OCI-LY7 (cell line): Measurements from ENCODE around the gene TRRAP.

ENCODE experiments used
- CTCF ChIP-seq: fragments of 200-600 bp; sonication (generic); conservative IDR thresholded peaks from 2 replicates; pipeline ENCODE4 v1.5.1; 2014; ENCODE audit warnings: mild to moderate bottlenecking, antibody characterized with exemption, low read length, moderate library complexity, mixed read lengths
- EZH2phosphoT487 ChIP-seq: fragments of 200-600 bp; sonication (generic); IDR thresholded peaks from 2 replicates; pipeline ENCODE4 v1.6.1; 2018; ENCODE audit warnings: low read depth, borderline replicate concordance, mild to moderate bottlenecking, mixed run types, antibody characterized with exemption, low read length, moderate library complexity, mixed read lengths

DNA sequence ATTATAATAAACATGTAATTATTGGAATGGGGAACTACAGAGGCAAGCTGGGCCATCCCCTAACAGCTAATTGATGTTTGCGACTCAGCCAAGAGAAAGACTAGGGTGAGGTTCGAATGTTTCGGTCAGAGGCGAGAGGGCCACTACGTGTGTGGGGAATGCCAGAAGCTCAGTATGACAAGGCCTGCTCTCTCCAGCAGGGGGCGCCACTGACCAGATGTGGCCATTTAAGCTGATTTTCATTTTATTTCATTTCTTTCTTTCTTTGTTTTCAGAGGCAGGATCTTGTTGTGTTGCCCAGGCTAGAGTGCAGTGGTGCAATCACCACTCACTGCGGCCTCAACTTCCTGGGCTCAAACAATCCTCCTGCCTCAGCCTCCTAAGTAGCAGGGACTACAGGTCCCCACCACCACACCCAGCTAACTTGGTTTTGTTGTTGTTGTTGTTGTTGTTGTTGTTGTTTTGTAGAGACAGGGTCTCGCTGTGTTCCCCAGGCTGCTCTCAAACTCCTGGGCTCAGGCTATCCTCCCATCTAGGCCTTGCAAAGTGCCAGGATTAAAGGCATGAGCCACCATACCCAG is 46.6 kb upstream of the TRRAP start:
- peak; percentile 84 for TF ChIP-seq CTCF
- TF ChIP-seq EZH2phosphoT487, result no peak
